Hepatocyte (in vitro differentiated cells): ENCODE results near the gene GPR161. TPM values are rescaled to one million over a fixed set of nuclear protein-coding genes. Genes with fewer than 3 reads are reported as not detected.

ENCODE experiments used
- DNase-seq: peaks from one replicate; pipeline ENCODE4 v3.0.0-alpha.2; 2016; ENCODE audit warnings: low spot score
- H2AFZ ChIP-seq: fragments of 200-600 bp; sonication (generic); 2 replicates; pipeline ENCODE4 v1.6.0; 2016; ENCODE audit warnings: antibody characterized with exemption, mild to moderate bottlenecking
- H3K27ac ChIP-seq: fragments of 200-600 bp; sonication (generic); 2 replicates; pipeline ENCODE4 v1.5.1; 2016; ENCODE audit warnings: mild to moderate bottlenecking
- H3K27me3 ChIP-seq: fragments of 200-600 bp; sonication (generic); 2 replicates; pipeline ENCODE4 v1.6.1; 2016
- H3K36me3 ChIP-seq: fragments of 200-600 bp; sonication (generic); replicated peaks from 2 replicates; pipeline ENCODE4 v1.5.1; 2016; ENCODE audit warnings: low read depth; ENCODE audit not compliant: insufficient read depth
- H3K4me1 ChIP-seq: fragments of 200-600 bp; sonication (generic); 2 replicates; pipeline ENCODE4 v1.5.1; 2016; ENCODE audit warnings: mild to moderate bottlenecking, moderate library complexity; ENCODE audit not compliant: insufficient read depth
- H3K4me2 ChIP-seq: fragments of 200-600 bp; sonication (generic); 2 replicates; pipeline ENCODE4 v1.6.0; 2016
- H3K4me3 ChIP-seq: fragments of 200-600 bp; sonication (generic); 2 replicates; pipeline ENCODE4 v1.5.1; 2016; ENCODE audit warnings: mild to moderate bottlenecking
- H3K79me2 ChIP-seq: fragments of 200-600 bp; sonication (generic); 2 replicates; pipeline ENCODE4 v1.6.0; 2017; ENCODE audit warnings: mild to moderate bottlenecking
- H3K9me2 ChIP-seq: fragments of 200-600 bp; sonication (generic); replicated peaks from 2 replicates; pipeline ENCODE4 v1.6.0; 2017; ENCODE audit warnings: mild to moderate bottlenecking; ENCODE audit not compliant: insufficient read depth
- H3K9me3 ChIP-seq: fragments of 200-600 bp; sonication (generic); 2 replicates; pipeline ENCODE4 v1.5.1; 2016; ENCODE audit warnings: low read depth, mild to moderate bottlenecking
- H4K20me1 ChIP-seq: fragments of 200-600 bp; sonication (generic); 2 replicates; pipeline ENCODE4 v1.6.0; 2016; ENCODE audit warnings: mild to moderate bottlenecking; ENCODE audit not compliant: insufficient read depth, poor library complexity, severe bottlenecking
- CTCF ChIP-seq: fragments of 200-600 bp; sonication (generic); IDR thresholded peaks from 2 replicates; pipeline ENCODE4 v1.5.1; 2016; ENCODE audit warnings: antibody characterized with exemption, mild to moderate bottlenecking; ENCODE audit not compliant: poor library complexity
- EZH2 ChIP-seq: fragments of 200-600 bp; sonication (generic); IDR thresholded peaks from 2 replicates; pipeline ENCODE4 v1.6.1; 2016; ENCODE audit warnings: antibody characterized with exemption, mild to moderate bottlenecking, borderline replicate concordance
- EZH2phosphoT487 ChIP-seq: fragments of 200-600 bp; sonication (generic); IDR thresholded peaks from one replicate; pipeline ENCODE4 v1.6.1; 2018; ENCODE audit warnings: antibody characterized with exemption, mild to moderate bottlenecking, low read depth, moderate library complexity; ENCODE audit not compliant: unreplicated experiment, severe bottlenecking
- WGBS: methylation state at CpG from one replicate; pipeline ENCODE4 v1.1.6; 2016; ENCODE audit warnings: low lambda C conversion rate; ENCODE audit errors: missing lambda C conversion rate; 5-methylcytosine and 5-hydroxymethylcytosine counted together
- polyA plus RNA-seq: library from polyadenylated mRNA; unstranded; fragments of >200 nt; fragmentation: Nextera tagmentation; extraction: Ambion mirVana; gene quantifications from 2 replicates; pipeline ENCODE4 v1.2.1, GENCODE V29; 2016
- total RNA-seq: library from RNA; depleted of rRNA; stranded (reverse); fragments of >200 nt; gene quantifications from 2 replicates; pipeline ENCODE4 v1.2.3, GENCODE V29; 2014

GPR161 gene
- total and polyA plus RNA-seq, 2 experiments from 2014 or later: 15.9 to 19.3 TPM

GRCh38 chr1:168139070-168139469 lies 2.3 kb upstream of the GPR161 start:
- no peak overlapping the region for H3K4me3 ChIP-seq
- no peaks in the 10 kb centered on the region for H3K36me3 ChIP-seq
- TF ChIP-seq EZH2phosphoT487 (no peak), CTCF (no peak), EZH2 (no peak)
- H3K27me3 ChIP-seq: no peaks in the 10 kb centered on the region
- no peak for DNase-seq
- H3K9me3 ChIP-seq: no peaks in the 10 kb centered on the region
- H3K27ac ChIP-seq: no peak overlapping the region
- peaks cover 17% of the 10 kb centered on the region for H3K4me1 ChIP-seq
- no peaks in the 10 kb centered on the region for H3K9me2 ChIP-seq
- H3K4me2 ChIP-seq: no peak overlapping the region
- H4K20me1 ChIP-seq: no peaks in the 10 kb centered on the region
- peaks cover 17% of the 10 kb centered on the region for H3K79me2 ChIP-seq
- no peak overlapping the region for H2AFZ ChIP-seq

GRCh38 chr1:168138134-168138533 lies 1.4 kb upstream of the GPR161 start:
- TF ChIP-seq CTCF: no peak
- no peak for TF ChIP-seq EZH2
- no peak for TF ChIP-seq EZH2phosphoT487
- peaks cover 26% of the 10 kb centered on the region for H3K79me2 ChIP-seq
- DNase-seq: no peak
- peaks cover 19% of the 10 kb centered on the region for H3K4me1 ChIP-seq
- H3K4me3 ChIP-seq: no peak overlapping the region
- no peaks in the 10 kb centered on the region for H3K9me3 ChIP-seq
- no peaks in the 10 kb centered on the region for H4K20me1 ChIP-seq
- no peaks in the 10 kb centered on the region for H3K36me3 ChIP-seq
- H3K27ac ChIP-seq: no peak overlapping the region
- H2AFZ ChIP-seq: peak overlapping the region; percentile 100
- H3K27me3 ChIP-seq: no peaks in the 10 kb centered on the region
- peak overlapping the region; percentile 98 for H3K4me2 ChIP-seq
- WGBS: 88% methylated on average over 5 of the region's 5 CpGs
- no peaks in the 10 kb centered on the region for H3K9me2 ChIP-seq

- TF ChIP-seq EZH2phosphoT487 (no peak), CTCF (no peak), EZH2 (no peak)
- WGBS: under 1% methylated on average over 6 of the region's 6 CpGs
- H3K4me1 ChIP-seq: peaks cover 19% of the 10 kb centered on the region
These were observed 738 bp upstream of the GPR161 start for GRCh38 chr1:168137515-168137821.

More at GRCh38 chr1:168137515-168137821, 738 bp upstream of the GPR161 start:
- Histone ChIP-seq H3K27ac (peak overlapping the region; percentile 96), H3K9me2 (no peaks in the 10 kb centered on the region), H3K4me3 (peak overlapping the region; percentile 95), H4K20me1 (no peaks in the 10 kb centered on the region), H3K27me3 (no peaks in the 10 kb centered on the region), H3K36me3 (no peaks in the 10 kb centered on the region), H3K9me3 (no peaks in the 10 kb centered on the region), H2AFZ (peak overlapping the region; percentile 100), H3K79me2 (peaks cover 30% of the 10 kb centered on the region), H3K4me2 (peak overlapping the region; percentile 98)
- no peak for DNase-seq
